ENCODE results near the gene TRAM1L1.

Gene TRAM1L1

DNA sequence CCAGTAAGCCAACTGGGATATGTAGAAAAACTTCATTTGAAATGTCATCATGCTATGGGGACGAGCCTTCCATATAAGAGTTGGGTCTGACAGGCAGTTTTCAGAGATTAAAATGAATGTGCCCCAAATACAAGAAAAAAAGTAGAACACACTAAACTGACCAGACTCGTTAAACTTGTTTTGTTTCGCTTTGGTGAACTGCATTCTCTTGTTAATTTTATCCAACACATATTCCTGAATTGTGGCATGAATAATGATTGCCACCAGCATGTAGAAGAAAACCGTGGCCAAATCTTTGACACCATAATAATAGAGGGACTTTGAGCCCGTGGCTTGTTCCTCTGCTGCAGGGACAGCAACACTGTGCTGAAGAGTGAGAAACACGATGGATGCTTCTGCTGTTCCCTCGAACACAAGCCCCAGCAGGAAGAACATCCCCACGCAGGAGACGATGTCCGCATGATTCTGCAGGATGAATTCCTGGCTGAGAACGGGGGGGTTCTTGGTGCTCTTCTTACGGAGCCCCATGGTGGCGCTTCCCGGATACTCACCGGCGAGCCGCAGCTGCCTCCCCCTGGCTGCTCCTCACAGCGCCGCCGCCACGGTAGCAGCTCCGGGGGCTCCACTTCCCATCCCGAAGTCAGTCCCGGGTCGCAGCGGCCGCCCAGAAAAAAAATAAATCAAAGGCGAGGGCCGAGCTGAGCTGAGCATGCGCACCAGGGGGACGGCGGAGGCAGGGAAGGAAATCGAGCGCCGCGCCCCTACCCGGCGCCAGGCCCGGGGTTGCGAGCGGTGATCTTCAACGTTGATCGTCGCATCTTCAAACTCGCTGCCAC lies at the start of gene TRAM1L1:
Gene TRAM1L1 (minus strand): TSS at position 711 of the 836 bp plus-strand sequence. CDS start 183 bp downstream, at position 528.
- no peak for DNase-seq (ENCODE audit: low read depth)

DNA sequence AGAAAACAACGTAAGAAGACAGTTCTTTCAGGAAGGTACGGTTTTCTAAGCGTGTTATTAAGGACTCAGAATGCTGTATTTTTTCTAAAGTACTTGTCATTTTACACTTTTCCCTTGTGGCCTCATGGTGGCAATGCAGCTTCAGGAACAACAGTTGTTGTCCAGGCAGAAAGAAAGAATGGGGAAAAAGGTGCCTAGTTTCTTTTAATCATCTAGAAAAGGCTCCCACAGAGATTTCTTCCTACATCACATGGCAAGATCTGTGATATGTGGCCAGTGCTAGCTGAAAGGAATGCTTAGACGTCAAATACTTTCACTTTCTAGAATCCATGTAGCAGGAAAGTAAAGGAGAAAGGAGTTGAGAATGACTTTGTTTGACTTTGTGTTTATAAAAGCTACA lies 49.0 kb upstream of the TRAM1L1 start:
- DNase-seq (ENCODE audit: low read depth): no peak

DNA sequence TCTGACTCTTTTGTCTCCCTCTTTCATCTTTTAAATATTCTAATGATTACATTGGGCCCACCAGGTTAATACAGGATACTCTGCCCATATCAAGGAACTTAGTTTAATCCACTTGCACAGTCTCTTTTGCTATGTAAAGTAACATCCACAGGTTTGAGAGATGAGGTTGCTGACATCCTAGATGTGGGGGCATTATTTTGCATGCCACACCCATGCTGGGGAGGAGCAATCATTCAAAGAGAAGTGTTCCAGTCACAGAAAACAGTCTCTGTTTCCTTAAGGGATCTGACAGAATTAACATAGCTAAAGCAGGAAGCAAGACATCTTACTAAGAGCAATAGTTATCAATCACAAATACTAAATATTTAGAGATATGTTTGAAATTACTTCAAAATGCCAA lies 11.5 kb upstream of the TRAM1L1 start:
- no peak for DNase-seq (ENCODE audit: low read depth)

DNA sequence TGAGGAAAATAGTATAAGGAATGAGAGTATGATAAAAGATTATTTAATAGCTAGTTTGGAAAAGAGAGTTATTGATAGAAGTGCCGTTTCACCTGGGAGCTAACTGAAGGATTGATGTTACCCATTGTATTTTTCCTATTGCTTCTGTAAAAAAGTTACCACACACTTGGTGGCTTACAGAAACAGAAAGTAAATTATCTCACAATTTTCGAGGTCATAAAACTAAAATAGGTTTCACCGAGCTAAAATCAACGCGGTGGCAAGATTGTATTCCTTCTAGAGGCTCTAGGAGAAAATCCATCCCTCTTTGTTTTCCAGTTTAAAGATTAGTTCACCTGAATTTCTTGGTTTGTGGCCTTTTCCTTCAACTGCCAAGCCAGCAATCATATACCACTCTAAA lies 11.1 kb upstream of the TRAM1L1 start:
- DNase-seq (ENCODE audit: low read depth): no peak

DNA sequence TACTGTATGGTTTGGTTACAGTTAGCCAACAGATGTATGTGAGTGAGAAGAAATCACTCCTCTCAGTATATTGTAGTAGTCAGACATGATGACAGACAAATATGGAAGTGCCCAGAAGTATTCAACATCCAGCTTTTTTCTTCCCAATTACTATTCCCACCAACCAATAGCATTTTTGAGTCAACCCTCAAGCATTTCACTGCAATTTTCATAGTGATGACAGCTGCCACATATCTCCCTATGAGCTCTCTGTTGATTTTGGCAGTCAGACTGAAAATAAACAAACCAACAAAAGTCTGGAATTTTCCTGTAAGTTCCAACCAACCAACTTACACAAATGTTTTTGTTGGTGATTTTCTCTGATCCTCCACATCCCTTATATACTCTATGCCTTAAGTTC lies 8.2 kb upstream of the TRAM1L1 start:
- no peak for DNase-seq (ENCODE audit: low read depth)

DNA sequence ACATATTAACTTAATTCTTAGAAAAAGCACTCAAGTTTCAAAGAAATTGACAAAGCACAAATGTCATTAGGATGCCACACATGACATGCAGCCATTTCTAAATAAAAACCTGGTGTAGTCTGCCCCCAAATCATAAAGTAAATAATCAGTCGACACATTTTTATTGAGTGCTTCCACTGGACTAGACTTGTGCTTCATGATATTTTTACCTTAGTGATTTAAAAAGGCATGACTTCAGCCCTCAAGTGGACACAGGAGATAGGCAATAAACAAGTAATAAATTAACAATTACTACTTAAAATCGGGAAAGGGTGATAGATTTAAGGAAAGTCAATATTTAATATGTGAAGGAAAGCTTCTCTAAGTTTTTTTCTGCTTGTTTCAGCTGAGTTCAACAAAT lies 7.6 kb downstream of the TRAM1L1 start:
- DNase-seq (ENCODE audit: low read depth): no peak

DNA sequence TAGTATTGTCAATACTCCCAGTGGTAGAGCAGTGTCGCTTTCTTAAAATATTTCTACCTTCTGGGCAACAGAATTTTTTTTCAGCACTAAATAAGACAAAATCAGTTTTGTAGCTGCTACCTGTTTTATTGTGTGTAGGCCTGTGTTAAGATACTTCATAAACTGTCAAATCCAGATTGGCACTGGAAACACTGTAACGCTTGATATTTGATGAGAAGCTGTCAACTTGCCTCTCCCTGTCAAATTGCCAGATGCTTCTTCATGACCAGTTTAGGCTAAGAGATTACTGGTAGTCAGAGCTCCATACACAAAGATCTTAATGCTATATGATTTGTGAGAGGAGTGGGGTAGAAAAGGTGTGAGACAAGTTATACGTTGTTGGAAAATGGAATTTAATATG lies 17.3 kb downstream of the TRAM1L1 start:
- DNase-seq (ENCODE audit: low read depth): no peak

DNA sequence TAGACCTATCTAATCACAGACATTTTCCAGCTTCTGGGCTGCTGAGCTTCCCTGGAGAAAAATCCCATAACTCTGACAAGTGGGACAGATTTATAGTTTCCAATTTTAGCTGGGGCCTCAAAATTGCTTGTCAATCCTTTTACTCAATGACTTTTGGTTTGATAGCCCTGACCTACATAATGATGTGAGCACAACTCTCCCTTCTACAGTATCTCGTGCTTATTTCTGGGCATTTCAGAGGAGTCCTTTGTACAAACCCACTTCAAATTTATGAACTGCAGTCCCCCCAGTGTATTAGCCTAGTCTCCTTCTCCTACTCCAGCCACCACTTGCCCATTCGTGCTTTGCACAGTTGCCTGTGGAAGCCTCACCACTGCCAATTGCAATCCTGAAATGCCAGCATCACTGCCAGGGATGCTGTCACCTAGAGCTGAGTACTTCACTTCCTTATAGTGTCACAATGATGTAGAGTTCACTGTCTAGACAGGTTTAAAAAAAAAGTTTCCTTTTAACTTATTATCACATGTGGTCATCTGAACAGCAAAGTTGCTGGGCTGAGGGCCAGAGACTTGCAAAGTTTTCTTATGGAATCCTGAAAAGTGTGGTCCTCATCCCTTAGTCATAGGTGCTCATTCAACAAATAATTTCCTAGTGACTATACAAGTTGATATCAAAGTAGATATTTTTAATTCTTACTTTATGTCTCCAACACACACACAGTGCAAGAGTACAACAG lies 21.2 kb downstream of the TRAM1L1 start:
- no peak for DNase-seq (ENCODE audit: low read depth)

DNA sequence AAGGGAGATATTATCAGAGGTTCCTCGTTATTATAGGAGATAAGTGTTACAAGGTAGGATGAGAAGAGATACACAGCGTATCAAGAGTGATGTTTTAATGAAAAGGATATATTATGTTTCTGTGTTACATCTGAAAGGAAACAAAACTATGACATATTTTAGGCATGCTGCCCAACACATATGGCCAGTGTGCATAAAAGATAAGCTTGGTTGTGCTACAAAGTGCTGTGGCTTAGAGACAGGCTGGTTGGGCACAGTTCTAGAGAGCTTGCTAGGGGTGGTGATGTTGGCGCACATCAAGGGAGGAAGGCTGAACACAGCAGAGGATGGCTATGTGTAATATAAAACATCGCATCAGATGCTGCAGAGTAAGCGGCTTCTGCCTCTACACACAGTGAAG lies 42.4 kb downstream of the TRAM1L1 start:
- DNase-seq (ENCODE audit: low read depth): no peak

Data from activated T-cell treated with anti-CD3 and anti-CD28 coated beads for 1 hour (primary cell).